AG04449 (cell line): ENCODE data around the gene SCN4A.
"Not testable (repeated sequence)": the region's sequence is repeated elsewhere in the genome, so short reads cannot be mapped to it uniquely, and the experiment has no call there.

Experiments used
- CTCF ChIA-PET: fragments of 350-600 bp; formaldehyde crosslinking; extraction: SDS; loops from one replicate; lab custom pipeline; 2021; ENCODE audit warnings: antibody characterized with exemption; lab: Yijun Ruan, JAX
- POLR2A ChIA-PET: fragments of 400-600, 350-600 bp; formaldehyde crosslinking; extraction: SDS; loops from one replicate; lab custom pipeline; 2020; ENCODE audit warnings: antibody characterized with exemption, inconsistent platforms; lab: Yijun Ruan, JAX
- DNase-seq: peaks from one replicate; pipeline ENCODE4 v3.0.0-alpha.2; 2010; ENCODE audit warnings: low read depth, low spot score
- H3K4me3 ChIP-seq: 2 replicates; pipeline ENCODE4 v1.5.1; 2011; ENCODE audit warnings: low read depth, mild to moderate bottlenecking, control low read depth, low read length
- TF ChIP-seq, protein P1 (sequence below): IDR thresholded peaks from one replicate; pipeline ENCODE4 v1.5.1; 2011; ENCODE audit warnings: mild to moderate bottlenecking, moderate library complexity, low read length, control low read depth, inconsistent platforms; ENCODE audit not compliant: insufficient read depth; ENCODE audit errors: missing control alignments

The SCN4A gene

GRCh38 chr17:63972796-63973195, at the start of gene SCN4A:
Gene SCN4A (minus strand): TSS chr17:63972918. CDS start chr17:63972841, 77 bp downstream.
- DNase-seq: no peak
- no peak within 1 kb of the TSS for H3K4me3 ChIP-seq
- TF ChIP-seq, protein P1, sequence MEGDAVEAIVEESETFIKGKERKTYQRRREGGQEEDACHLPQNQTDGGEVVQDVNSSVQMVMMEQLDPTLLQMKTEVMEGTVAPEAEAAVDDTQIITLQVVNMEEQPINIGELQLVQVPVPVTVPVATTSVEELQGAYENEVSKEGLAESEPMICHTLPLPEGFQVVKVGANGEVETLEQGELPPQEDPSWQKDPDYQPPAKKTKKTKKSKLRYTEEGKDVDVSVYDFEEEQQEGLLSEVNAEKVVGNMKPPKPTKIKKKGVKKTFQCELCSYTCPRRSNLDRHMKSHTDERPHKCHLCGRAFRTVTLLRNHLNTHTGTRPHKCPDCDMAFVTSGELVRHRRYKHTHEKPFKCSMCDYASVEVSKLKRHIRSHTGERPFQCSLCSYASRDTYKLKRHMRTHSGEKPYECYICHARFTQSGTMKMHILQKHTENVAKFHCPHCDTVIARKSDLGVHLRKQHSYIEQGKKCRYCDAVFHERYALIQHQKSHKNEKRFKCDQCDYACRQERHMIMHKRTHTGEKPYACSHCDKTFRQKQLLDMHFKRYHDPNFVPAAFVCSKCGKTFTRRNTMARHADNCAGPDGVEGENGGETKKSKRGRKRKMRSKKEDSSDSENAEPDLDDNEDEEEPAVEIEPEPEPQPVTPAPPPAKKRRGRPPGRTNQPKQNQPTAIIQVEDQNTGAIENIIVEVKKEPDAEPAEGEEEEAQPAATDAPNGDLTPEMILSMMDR: no peak
- ChIA-PET POLR2A (no interaction called here), CTCF (interaction anchor here (2.5 kb wide), 1 partner anchor 26 kb away, joined by 11 read pairs; no protein-coding TSS in a partner anchor)

GRCh38 chr17:64020056-64020766, 47.5 kb upstream of the SCN4A start, which contains the start of gene ICAM2:
Gene ICAM2 (minus strand): TSS chr17:64020633. CDS start chr17:64006691, 13,942 bp downstream.
- peak within 1 kb of the TSS; percentile 20; the same call in 1 of the 2 replicates for H3K4me3 ChIP-seq
- TF ChIP-seq, protein P1: no peak
- ChIA-PET POLR2A (no interaction called here), CTCF (interaction anchor here (0.6 to 16.7 kb wide), 9 partner anchors 9 to 154 kb away, joined by 3 to 1118 read pairs (median 8); partner anchors contain the start of genes ERN1 and GH1)
- DNase-seq: no peak

DNA sequence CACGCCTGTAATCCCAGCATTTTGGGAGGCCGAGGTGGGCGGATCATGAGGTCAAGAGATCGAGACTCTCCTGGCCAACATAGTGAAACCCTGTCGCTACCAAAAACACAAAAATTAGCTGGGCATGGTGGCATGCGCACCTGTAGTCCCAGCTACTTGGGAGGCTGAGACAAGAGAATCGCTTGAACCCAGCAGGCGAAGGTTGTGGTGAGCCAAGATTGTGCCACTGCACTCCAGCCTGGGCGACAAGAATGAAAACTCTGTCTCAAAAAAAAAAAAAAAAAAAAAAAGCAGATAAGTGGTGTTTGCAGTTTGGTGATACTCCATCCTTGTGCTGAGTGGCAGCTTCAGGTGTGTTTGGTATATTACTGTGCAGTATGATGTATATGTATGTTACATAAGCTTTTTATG, 46.8 kb upstream of the SCN4A start:
- DNase-seq: not testable (repeated sequence)

DNA sequence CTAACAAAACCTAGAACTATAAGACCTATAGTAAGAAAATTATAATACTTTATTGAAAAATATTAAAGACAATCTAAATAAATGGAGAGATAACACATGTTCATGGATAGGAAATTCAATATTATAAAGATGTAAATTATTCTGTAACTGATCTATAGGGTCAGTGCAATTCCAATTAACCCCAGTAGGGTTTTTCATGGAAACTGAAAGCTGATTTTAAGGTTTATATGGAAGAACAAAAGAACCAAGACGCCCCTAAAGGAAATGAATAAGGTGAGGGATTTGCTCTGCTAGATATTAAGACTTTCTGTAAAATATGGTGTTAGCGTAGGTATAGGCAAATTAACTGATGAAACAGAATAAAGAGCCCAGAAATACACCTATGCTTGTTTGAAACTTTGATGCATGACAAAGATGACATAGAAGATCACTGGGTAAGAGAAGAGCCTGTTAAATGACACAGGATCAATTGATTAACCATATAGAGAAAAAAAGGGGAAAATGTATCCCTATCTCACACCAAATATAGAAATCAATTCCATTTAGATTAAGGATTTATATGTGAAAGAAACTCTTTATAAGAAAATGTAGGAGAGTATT, 44.8 kb upstream of the SCN4A start:
- H3K4me3 ChIP-seq: no peak overlapping the region
- no peak for DNase-seq
- POLR2A ChIA-PET: no interaction called here
- CTCF ChIA-PET: interaction anchor here (0.9 to 6.1 kb wide), 13 partner anchors 8 to 115 kb away, joined by 3 to 53 read pairs (median 5); partner anchors contain the start of genes CSHL1 and GH1
- TF ChIP-seq, protein P1: no peak

More for the DNA sequence above, 46.8 kb upstream of the SCN4A start:
- H3K4me3 ChIP-seq, POLR2A ChIA-PET: not testable (repeated sequence)
- CTCF ChIA-PET: interaction anchor here (0.7 to 16.7 kb wide), 6 partner anchors 10 to 114 kb away, joined by 3 to 1118 read pairs (median 23); partner anchors contain the start of genes ERN1 and GH1

GRCh38 chr17:64016974-64017373, 44.3 kb upstream of the SCN4A start:
- H3K4me3 ChIP-seq: no peak overlapping the region
- no peak for DNase-seq
- POLR2A ChIA-PET: no interaction called here
- CTCF ChIA-PET: interaction anchor here (0.9 to 6.1 kb wide), 12 partner anchors 8 to 116 kb away, joined by 3 to 53 read pairs (median 5); partner anchors contain the start of genes CSHL1 and GH1
- TF ChIP-seq, protein P1: no peak

GRCh38 chr17:64016231-64016784, 43.6 kb upstream of the SCN4A start:
- H3K4me3 ChIP-seq: no peak overlapping the region
- DNase-seq: no peak
- TF ChIP-seq, protein P1: no peak
- POLR2A ChIA-PET: no interaction called here
- CTCF ChIA-PET: interaction anchor here (1.1 to 6.1 kb wide), 11 partner anchors 9 to 116 kb away, joined by 4 to 53 read pairs (median 5); partner anchors contain the start of genes CSHL1 and GH1
